Tibial nerve (tissue), 4 donors: ENCODE data around the gene HLA-F. TPM values are rescaled to one million over a fixed set of nuclear protein-coding genes. Genes with fewer than 3 reads are reported as not detected.

ENCODE experiments used
- DNase-seq, 2 donors: peaks; one replicate each; pipeline ENCODE4 v3.0.0-alpha.2; 2019; ENCODE audit warnings: low spot score in 2 of 2
- H3K27ac ChIP-seq, 4 donors: fragments of 200-600 bp; sonication (generic) in 3 of 4; one replicate each; pipeline ENCODE4 v1.5.1; 2017 to 2019; ENCODE audit warnings: mild to moderate bottlenecking in 1 of 4
- H3K27me3 ChIP-seq, 2 donors: fragments of 200-600 bp; sonication (generic) in 1 of 2; one replicate each; pipeline versions ENCODE4 v1.5.1 to v1.6.0; 2017 to 2019
- H3K36me3 ChIP-seq, 3 donors: fragments of 200-600 bp; sonication (generic); one replicate each; pipeline ENCODE4 v1.5.1; 2018 to 2019
- H3K4me1 ChIP-seq, 4 donors: fragments of 200-600 bp; sonication (generic) in 3 of 4; one replicate each; pipeline ENCODE4 v1.5.1; 2017 to 2019
- H3K4me3 ChIP-seq, 4 donors: fragments of 200-600 bp; sonication (generic) in 3 of 4; one replicate each; pipeline ENCODE4 v1.5.1; 2017 to 2019; ENCODE audit warnings: mild to moderate bottlenecking in 1 of 4, moderate library complexity in 1 of 4
- H3K9me3 ChIP-seq, 4 donors: fragments of 200-600 bp; sonication (generic) in 3 of 4; one replicate each; pipeline ENCODE4 v1.5.1; 2017 to 2019
- EP300 ChIP-seq, 2 donors: sonication (generic); formaldehyde crosslinking; IDR thresholded peaks; one replicate each; pipeline ENCODE4 v1.6.1; 2017; ENCODE audit warnings: antibody characterized with exemption in 2 of 2, mild to moderate bottlenecking in 1 of 2
- POLR2A ChIP-seq, 2 donors: fragments of 450-650 bp; IDR thresholded peaks; one replicate each; pipeline ENCODE4 v1.6.1; 2017; ENCODE audit warnings: antibody characterized with exemption in 2 of 2, mild to moderate bottlenecking in 2 of 2, moderate library complexity in 2 of 2
- whole genome bisulfite sequencing, 2 donors: methylation state at CpG; one replicate each; pipeline ENCODE4 v1.1.5; 2018; 5-methylcytosine and 5-hydroxymethylcytosine counted together
- total RNA-seq, 4 donors: library from RNA; depleted of rRNA; stranded (reverse); fragments of >200 nt; gene quantifications; one replicate each; pipeline ENCODE4 v1.1.0, GENCODE V29; 2016
- TF ChIP-seq, protein P1 (sequence below), 5 experiments: fragments of 200-600 bp in 3 of 5; fragments of 450-650 bp in 2 of 5; sonication (generic) in 3 of 5; IDR thresholded peaks; one replicate each; pipeline ENCODE4 v1.5.1; 2016 to 2019; ENCODE audit warnings: antibody characterized with exemption in 5 of 5, mild to moderate bottlenecking in 3 of 5, moderate library complexity in 2 of 5

Gene HLA-F
- total RNA-seq, 4 donors from 2014 or later: 63.0 to 117 (median 101) TPM

DNA sequence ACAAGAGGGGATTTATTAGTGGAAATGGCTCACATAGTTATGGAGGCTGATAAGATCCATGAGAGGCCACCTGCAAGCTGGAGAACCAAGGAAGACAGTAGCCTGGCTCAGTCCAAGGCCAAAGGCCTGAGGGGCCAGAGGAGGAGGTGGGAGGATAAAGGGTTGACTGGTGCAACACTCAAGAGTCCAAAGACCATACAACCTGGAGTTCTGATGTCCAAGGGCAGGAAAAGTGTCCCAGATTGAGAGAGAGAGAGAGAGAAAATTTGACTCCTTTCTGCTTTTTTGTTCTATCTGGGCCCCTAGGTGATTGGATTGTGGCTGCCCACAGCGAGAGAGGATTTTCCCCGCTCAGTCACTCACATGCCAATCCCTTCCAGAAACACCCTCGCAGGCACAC lies 8.0 kb downstream of the HLA-F start:
- DNase-seq: no peak
- Histone ChIP-seq H3K9me3 (no peaks in the 10 kb centered on the region), H3K4me3 (no peak overlapping the region), H3K4me1 (no peaks in the 10 kb centered on the region), H3K27ac (no peak overlapping the region), H3K27me3 (no peaks in the 10 kb centered on the region), H3K36me3 (peaks cover 0 to 18% (median 0%) of the 10 kb centered on the region in 3 donors)
- TF ChIP-seq POLR2A (IDR thresholded peaks at IDR 0.05): no peak
- no peak for TF ChIP-seq EP300 (IDR thresholded peaks at IDR 0.05)
- TF ChIP-seq, protein P1, sequence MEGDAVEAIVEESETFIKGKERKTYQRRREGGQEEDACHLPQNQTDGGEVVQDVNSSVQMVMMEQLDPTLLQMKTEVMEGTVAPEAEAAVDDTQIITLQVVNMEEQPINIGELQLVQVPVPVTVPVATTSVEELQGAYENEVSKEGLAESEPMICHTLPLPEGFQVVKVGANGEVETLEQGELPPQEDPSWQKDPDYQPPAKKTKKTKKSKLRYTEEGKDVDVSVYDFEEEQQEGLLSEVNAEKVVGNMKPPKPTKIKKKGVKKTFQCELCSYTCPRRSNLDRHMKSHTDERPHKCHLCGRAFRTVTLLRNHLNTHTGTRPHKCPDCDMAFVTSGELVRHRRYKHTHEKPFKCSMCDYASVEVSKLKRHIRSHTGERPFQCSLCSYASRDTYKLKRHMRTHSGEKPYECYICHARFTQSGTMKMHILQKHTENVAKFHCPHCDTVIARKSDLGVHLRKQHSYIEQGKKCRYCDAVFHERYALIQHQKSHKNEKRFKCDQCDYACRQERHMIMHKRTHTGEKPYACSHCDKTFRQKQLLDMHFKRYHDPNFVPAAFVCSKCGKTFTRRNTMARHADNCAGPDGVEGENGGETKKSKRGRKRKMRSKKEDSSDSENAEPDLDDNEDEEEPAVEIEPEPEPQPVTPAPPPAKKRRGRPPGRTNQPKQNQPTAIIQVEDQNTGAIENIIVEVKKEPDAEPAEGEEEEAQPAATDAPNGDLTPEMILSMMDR (IDR thresholded peaks at IDR 0.05): no peak
- 61 to 78% methylated on average over 3 of the region's 3 CpGs for WGBS, 2 donors

GRCh38 chr6:29733057-29733456 lies 9.8 kb downstream of the HLA-F start:
- no peak for DNase-seq
- no peak overlapping the region for H3K27ac ChIP-seq
- no peak overlapping the region for H3K4me3 ChIP-seq
- no peaks in the 10 kb centered on the region for H3K4me1 ChIP-seq
- TF ChIP-seq POLR2A (IDR thresholded peaks at IDR 0.05) (no peak), EP300 (IDR thresholded peaks at IDR 0.05) (no peak)
- TF ChIP-seq, protein P1 (IDR thresholded peaks at IDR 0.05): no peak
- no peaks in the 10 kb centered on the region for H3K27me3 ChIP-seq
- 66 to 72% methylated on average over 7 of the region's 7 CpGs for WGBS, 2 donors
- H3K36me3 ChIP-seq: peaks cover 0 to 4% (median 0%) of the 10 kb centered on the region in 3 donors
- no peaks in the 10 kb centered on the region for H3K9me3 ChIP-seq

- Histone ChIP-seq H3K4me1 (no peaks in the 10 kb centered on the region), H3K4me3 (no peak overlapping the region), H3K27me3 (no peaks in the 10 kb centered on the region), H3K27ac (no peak overlapping the region), H3K9me3 (no peaks in the 10 kb centered on the region), H3K36me3 (no peaks in the 10 kb centered on the region)
- WGBS, 2 donors: 66 to 76% methylated on average over 3 of the region's 3 CpGs
- no peak for DNase-seq
- no peak for TF ChIP-seq EP300 (IDR thresholded peaks at IDR 0.05)
- TF ChIP-seq, protein P1 (IDR thresholded peaks at IDR 0.05): no peak
- TF ChIP-seq POLR2A (IDR thresholded peaks at IDR 0.05): no peak
Observed at GRCh38 chr6:29734046-29735018, 11.1 kb downstream of the HLA-F start.

- 43 to 49% methylated on average over 2 of the region's 2 CpGs for WGBS, 2 donors
- TF ChIP-seq, protein P1 (IDR thresholded peaks at IDR 0.05): no peak
- TF ChIP-seq POLR2A (IDR thresholded peaks at IDR 0.05): no peak
- TF ChIP-seq EP300 (IDR thresholded peaks at IDR 0.05): no peak
- DNase-seq: no peak
Observed at GRCh38 chr6:29736563-29736962, 13.3 kb downstream of the HLA-F start.

More at GRCh38 chr6:29736563-29736962, 13.3 kb downstream of the HLA-F start:
- H3K4me3 ChIP-seq: no peak overlapping the region
- no peaks in the 10 kb centered on the region for H3K4me1 ChIP-seq
- H3K27me3 ChIP-seq: no peaks in the 10 kb centered on the region
- H3K9me3 ChIP-seq: no peaks in the 10 kb centered on the region
- H3K27ac ChIP-seq: no peak overlapping the region
- no peaks in the 10 kb centered on the region for H3K36me3 ChIP-seq
